HUES48 (cell line): ENCODE data around the gene TRAM2.

Experiments used
- H3K27ac ChIP-seq: one replicate; pipeline ENCODE4 v1.7.0; 2013; ENCODE audit warnings: low read depth, low read length, inconsistent platforms
- H3K27me3 ChIP-seq: 2 replicates; pipeline ENCODE4 v1.6.1; 2013; ENCODE audit warnings: mild to moderate bottlenecking, low read length; ENCODE audit not compliant: control insufficient read depth, insufficient read depth
- H3K36me3 ChIP-seq: 2 replicates; pipeline ENCODE4 v1.6.1; 2013; ENCODE audit warnings: low read length; ENCODE audit not compliant: control insufficient read depth, insufficient read depth
- H3K4me1 ChIP-seq: 2 replicates; pipeline ENCODE4 v1.6.1; 2013; ENCODE audit warnings: mild to moderate bottlenecking, low read length; ENCODE audit not compliant: control insufficient read depth, insufficient read depth
- H3K4me3 ChIP-seq: 2 replicates; pipeline ENCODE4 v1.5.1; 2013; ENCODE audit warnings: mild to moderate bottlenecking, low read depth, low read length
- H3K9ac ChIP-seq: 2 replicates; pipeline ENCODE4 v1.6.1; 2013; ENCODE audit warnings: mild to moderate bottlenecking, low read depth, low read length, moderate library complexity
- H3K9me3 ChIP-seq: 2 replicates; pipeline ENCODE4 v1.6.1; 2013; ENCODE audit warnings: low read length; ENCODE audit not compliant: control insufficient read depth, insufficient read depth

Gene TRAM2

DNA sequence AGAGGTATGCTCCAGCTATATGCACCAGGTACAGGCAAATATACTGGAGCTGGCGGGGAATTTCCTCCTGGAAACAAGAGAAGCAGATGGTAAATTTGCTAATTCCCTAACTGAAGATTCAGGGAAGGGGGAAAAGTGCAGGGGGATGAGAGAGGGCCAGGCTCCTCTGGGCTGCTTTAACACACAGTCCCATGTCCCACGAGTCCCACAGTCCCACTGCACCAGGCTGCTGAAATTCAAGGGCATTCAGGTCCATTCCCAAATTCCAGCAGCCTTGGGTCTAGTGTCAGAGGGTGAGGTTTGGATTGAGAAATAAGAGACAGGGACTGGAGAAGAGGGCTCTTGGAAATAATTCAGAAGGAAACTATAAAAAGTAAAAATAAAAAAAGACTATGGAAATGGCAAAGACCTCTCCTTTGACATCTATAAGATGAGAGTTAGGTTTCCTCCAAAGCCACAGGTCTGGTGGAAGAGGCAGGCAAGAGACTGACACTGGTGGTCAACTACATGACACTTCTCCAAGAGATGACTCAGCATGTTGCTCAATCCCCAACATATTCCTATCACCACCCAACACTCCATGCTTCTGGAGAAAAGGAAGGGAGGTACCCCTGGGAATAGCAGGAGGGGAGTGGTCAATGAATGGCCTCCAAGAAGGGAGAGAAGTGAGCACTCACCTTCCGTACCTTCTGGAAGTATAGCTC lies 69.2 kb downstream of the TRAM2 start:
- H3K9me3 ChIP-seq = no peaks in the 10 kb centered on the region
- H3K4me3 ChIP-seq = no peak overlapping the region
- peaks cover 54% of the 10 kb centered on the region for H3K36me3 ChIP-seq
- H3K4me1 ChIP-seq = peaks cover 24% of the 10 kb centered on the region
- no peak overlapping the region for H3K27ac ChIP-seq
- no peaks in the 10 kb centered on the region for H3K27me3 ChIP-seq
- no peak overlapping the region for H3K9ac ChIP-seq

GRCh38 chr6:52506476-52506875 lies 70.4 kb downstream of the TRAM2 start:
- Histone ChIP-seq H3K27ac (no peak overlapping the region), H3K4me1 (peaks cover 18% of the 10 kb centered on the region), H3K9ac (no peak overlapping the region), H3K4me3 (no peak overlapping the region), H3K27me3 (no peaks in the 10 kb centered on the region), H3K36me3 (peaks cover 58% of the 10 kb centered on the region), H3K9me3 (no peaks in the 10 kb centered on the region)

DNA sequence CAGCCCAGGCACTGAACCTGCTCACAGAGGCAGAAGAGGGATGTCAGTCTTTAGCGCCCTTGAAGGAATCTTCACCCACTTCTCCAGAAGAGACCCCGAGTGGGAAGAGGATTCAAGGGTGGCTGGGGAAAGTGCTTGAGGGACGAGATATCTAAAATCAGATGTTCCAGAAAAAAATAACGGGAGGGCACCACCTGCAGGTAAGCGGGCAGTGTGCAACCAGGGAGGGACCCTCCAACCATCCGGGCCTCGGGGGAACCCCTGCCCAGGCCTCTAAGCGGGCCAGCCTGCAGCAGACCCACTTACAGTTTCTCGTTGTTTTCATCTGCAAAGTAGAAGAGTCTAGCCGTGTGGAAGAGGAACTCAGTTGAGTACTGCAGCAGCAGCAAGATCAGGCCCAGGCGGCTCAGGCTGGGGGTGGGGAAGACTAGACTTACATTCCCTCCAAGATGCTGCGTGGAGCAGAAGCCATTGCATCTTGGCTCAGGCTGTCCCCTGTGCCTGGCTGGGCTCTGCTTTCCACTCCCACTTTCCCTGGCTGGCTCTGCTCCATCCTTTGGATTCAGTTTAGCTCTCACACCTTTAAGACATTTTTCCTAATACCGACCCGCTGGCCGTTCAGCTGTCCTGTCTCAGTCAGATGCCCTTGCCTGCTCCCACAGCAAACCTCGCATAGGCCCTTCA lies 71.0 kb downstream of the TRAM2 start:
- Histone ChIP-seq H3K27ac (no peak overlapping the region), H3K4me1 (peaks cover 18% of the 10 kb centered on the region), H3K36me3 (peaks cover 53% of the 10 kb centered on the region), H3K27me3 (no peaks in the 10 kb centered on the region), H3K9me3 (no peaks in the 10 kb centered on the region), H3K4me3 (no peak overlapping the region), H3K9ac (no peak overlapping the region)

GRCh38 chr6:52504782-52505136 lies 72.1 kb downstream of the TRAM2 start:
- Histone ChIP-seq H3K4me1 (peaks cover 7% of the 10 kb centered on the region), H3K27ac (no peak overlapping the region), H3K27me3 (no peaks in the 10 kb centered on the region), H3K9me3 (no peaks in the 10 kb centered on the region), H3K9ac (no peak overlapping the region), H3K4me3 (no peak overlapping the region), H3K36me3 (peaks cover 53% of the 10 kb centered on the region)

GRCh38 chr6:52503851-52504781 lies 72.7 kb downstream of the TRAM2 start:
- H3K27ac ChIP-seq = peak overlapping the region; percentile 0
- no peak overlapping the region for H3K4me3 ChIP-seq
- H3K9ac ChIP-seq = no peak overlapping the region
- H3K27me3 ChIP-seq = no peaks in the 10 kb centered on the region
- 0 out of 2 replicates have a peak, but pooled peaks cover 6% of the 10 kb centered on the region for H3K4me1 ChIP-seq
- peaks cover 48% of the 10 kb centered on the region for H3K36me3 ChIP-seq
- no peaks in the 10 kb centered on the region for H3K9me3 ChIP-seq

DNA sequence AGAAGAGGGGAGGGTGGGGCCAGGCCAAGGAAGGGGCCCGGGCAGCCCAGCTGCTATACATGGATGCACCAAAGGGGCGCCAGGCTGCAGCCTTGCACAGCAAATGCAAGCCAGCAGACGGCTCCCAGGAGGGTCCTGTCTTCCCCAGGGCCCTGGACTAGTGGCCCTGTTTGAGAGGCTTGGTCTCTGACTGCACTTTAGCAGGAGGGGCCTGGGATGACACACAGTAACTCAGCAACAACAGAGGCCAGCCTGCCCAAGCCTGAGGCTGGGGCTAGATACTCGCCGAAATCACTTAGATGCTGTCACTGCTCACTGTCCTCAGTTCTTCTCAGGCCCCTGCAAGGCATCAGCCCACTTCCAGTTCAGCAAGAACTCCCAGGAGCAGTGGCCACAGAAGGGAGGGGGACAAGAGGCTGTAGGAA lies 73.5 kb downstream of the TRAM2 start:
- Histone ChIP-seq H3K4me1 (0 out of 2 replicates have a peak, but pooled peaks cover 10% of the 10 kb centered on the region), H3K27ac (no peak overlapping the region), H3K36me3 (peaks cover 42% of the 10 kb centered on the region), H3K4me3 (no peak overlapping the region), H3K27me3 (no peaks in the 10 kb centered on the region), H3K9me3 (no peaks in the 10 kb centered on the region), H3K9ac (no peak overlapping the region)

DNA sequence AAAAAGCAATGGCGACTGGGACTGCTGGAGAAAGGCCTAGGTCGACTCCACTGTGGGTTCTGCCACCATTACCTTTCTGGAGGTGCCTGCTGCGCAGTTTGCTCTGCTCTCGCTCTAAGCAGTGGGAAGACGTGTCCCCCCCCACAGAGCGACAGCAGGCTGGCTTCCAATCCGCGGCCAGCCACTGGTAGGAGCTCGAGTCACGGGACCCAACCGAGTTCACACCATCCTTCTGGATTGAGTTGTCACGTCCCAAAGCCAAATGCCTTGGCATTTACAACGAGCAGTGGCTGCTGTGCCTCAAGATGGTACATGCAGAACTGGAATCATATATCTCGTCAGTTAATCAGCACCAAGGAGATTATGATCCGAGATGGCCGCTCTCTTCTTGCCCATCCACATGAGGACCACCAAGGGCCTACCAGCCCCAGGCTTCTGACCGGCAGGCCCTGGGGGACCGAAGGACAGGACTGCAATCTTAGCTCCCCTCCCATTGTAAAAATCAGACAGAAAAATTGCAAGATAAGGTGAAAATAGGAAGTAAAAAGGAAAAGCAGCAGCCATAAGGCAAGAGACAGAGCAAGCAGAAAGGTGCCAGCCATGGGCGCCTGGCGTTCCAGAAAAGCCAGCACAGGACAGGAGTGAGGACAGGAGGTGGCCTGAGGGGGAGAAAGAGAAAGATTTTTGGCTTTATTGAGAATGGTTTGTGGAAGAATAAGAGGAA lies 74.4 kb downstream of the TRAM2 start:
- Histone ChIP-seq H3K9ac (no peak overlapping the region), H3K4me1 (0 out of 2 replicates have a peak, but pooled peaks cover 10% of the 10 kb centered on the region), H3K36me3 (peaks cover 34% of the 10 kb centered on the region), H3K4me3 (no peak overlapping the region), H3K27me3 (no peaks in the 10 kb centered on the region), H3K27ac (no peak overlapping the region), H3K9me3 (no peaks in the 10 kb centered on the region)

DNA sequence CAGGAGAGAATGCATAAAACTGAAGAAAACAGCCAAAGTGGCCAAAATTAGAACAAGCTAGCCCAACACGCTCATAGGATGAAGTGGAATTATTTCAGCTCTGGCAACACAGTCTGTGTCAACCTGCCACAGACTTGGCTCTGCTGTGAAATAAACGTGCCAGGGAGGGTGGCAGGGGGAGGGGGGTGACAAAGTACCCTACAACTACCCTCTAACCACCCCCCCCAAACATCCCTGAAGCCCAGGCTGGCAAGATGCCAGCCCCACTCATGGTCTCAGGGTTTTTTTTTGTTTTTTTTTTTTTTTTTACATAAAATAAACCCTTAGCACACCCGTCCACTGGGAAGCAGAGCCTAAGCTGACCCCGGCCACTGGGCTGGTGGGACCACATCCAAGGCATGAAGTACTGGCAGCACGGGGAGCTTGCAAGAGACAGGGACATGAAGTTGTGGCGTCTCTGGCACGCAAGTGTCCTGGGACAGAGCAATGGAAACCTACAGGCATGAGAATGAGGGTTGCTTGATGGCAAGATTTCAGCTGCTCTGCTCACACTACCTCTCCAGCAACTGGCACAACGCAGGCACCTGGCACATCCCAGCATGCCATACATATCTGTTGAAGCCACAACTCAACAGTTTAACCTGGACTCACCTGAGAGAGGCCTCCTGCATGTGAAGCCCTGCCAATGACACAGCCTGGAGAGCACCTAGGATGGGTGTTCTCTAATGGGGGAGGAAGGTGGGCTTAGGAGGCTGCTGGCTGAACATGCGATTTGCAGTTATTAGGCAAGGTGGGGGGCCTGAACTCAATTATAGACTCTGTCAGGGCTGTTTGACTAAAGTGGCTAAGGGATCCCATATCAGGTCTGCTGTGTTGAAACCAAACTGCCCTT lies 76.4 kb downstream of the TRAM2 start:
- 0 out of 2 replicates have a peak, but pooled peaks cover 10% of the 10 kb centered on the region for H3K4me1 ChIP-seq
- peaks cover 20% of the 10 kb centered on the region for H3K36me3 ChIP-seq
- no peak overlapping the region for H3K4me3 ChIP-seq
- no peaks in the 10 kb centered on the region for H3K9me3 ChIP-seq
- no peaks in the 10 kb centered on the region for H3K27me3 ChIP-seq
- no peak overlapping the region for H3K9ac ChIP-seq
- no peak overlapping the region for H3K27ac ChIP-seq

DNA sequence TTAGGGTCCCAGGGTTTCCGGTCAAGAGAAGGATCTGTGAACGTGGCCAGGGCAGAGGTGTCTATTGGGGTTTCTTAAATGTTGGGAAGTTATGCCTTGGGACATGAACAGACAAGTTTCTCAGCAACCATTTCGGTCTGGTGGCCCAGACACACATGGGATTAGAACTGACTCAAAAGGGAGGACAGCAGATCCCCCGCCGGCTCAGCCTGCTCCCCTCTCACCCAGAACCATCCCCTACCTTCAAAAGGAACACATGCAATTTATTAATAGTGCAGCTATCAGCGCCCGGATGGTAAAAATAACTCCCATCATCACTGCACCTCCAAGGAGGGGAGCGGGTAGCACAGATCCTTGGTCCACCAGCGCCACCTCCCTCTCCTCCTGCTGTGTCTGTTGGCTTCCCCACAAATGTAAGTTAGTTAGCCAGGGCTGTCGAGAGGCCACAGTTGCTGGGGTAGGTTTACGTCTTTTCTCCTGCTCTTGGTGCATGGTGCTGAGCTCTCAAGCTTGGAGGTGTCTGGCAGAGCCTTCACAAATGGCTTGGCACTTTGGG lies 77.1 kb downstream of the TRAM2 start:
- Histone ChIP-seq H3K4me3 (no peak overlapping the region), H3K9ac (no peak overlapping the region), H3K9me3 (no peaks in the 10 kb centered on the region; the same call in 1 of the 2 replicates), H3K27ac (no peak overlapping the region), H3K27me3 (no peaks in the 10 kb centered on the region), H3K36me3 (peaks cover 13% of the 10 kb centered on the region; the same call in 1 of the 2 replicates), H3K4me1 (0 out of 2 replicates have a peak, but pooled peaks cover 10% of the 10 kb centered on the region)
